Stimulated activated CD8-positive, alpha-beta memory T cell treated with anti-CD3 and anti-CD28 coated beads, Interleukin-12 subunit alpha, Interleukin-12 subunit beta, amount 100 ng/mL, for 1 hour (primary cell): ENCODE results near the gene FAM170B.
A peak's percentile ranks its signal among the peaks of the same experiment; 100 is the strongest.

ENCODE experiments used
- DNase-seq: peaks from one replicate; pipeline ENCODE4 v3.0.0-alpha.2; 2020; ENCODE audit warnings: low read depth

FAM170B gene

GRCh38 chr10:49133706-49134248, at the start of gene FAM170B:
Gene FAM170B (minus strand): TSS chr10:49134021. CDS start chr10:49133918, 103 bp downstream.
- DNase-seq: no peak

- no peak for DNase-seq
These were observed 49.0 kb upstream of the FAM170B start for GRCh38 chr10:49182776-49183175.

- DNase-seq: no peak
These were observed 46.6 kb upstream of the FAM170B start for GRCh38 chr10:49180444-49180860.

GRCh38 chr10:49179699-49180443, 46.0 kb upstream of the FAM170B start:
- DNase-seq: no peak

- DNase-seq: no peak
These were observed 45.0 kb upstream of the FAM170B start for GRCh38 chr10:49178489-49179471.

- DNase-seq: peak; percentile 33
These were observed 43.9 kb upstream of the FAM170B start for GRCh38 chr10:49177391-49178355.

GRCh38 chr10:49176310-49177268, 42.8 kb upstream of the FAM170B start:
- no peak for DNase-seq

- no peak for DNase-seq
These were observed 41.9 kb upstream of the FAM170B start for GRCh38 chr10:49175587-49176309.

- no peak for DNase-seq
These were observed 41.2 kb upstream of the FAM170B start for GRCh38 chr10:49174926-49175500.

GRCh38 chr10:49174261-49174925, 40.6 kb upstream of the FAM170B start:
- DNase-seq: no peak

- DNase-seq: no peak
These were observed 40.0 kb upstream of the FAM170B start for GRCh38 chr10:49173853-49174252.

GRCh38 chr10:49173201-49173772, 39.5 kb upstream of the FAM170B start:
- DNase-seq: no peak

- no peak for DNase-seq
These were observed 38.9 kb upstream of the FAM170B start for GRCh38 chr10:49172777-49173132.

- DNase-seq: no peak
These were observed 38.4 kb upstream of the FAM170B start for GRCh38 chr10:49172061-49172776.

GRCh38 chr10:49171326-49172060, 37.7 kb upstream of the FAM170B start:
- DNase-seq: no peak

- no peak for DNase-seq
These were observed 37.0 kb upstream of the FAM170B start for GRCh38 chr10:49170632-49171325.
